ENCODE measurements around the gene PTBP1. TPM values are rescaled to one million over a fixed set of nuclear protein-coding genes. Genes with fewer than 3 reads are reported as not detected.

PTBP1 gene
- total RNA-seq, 8 experiments from 2014 or later = 39.0 to 258 (median 109) TPM

DNA sequence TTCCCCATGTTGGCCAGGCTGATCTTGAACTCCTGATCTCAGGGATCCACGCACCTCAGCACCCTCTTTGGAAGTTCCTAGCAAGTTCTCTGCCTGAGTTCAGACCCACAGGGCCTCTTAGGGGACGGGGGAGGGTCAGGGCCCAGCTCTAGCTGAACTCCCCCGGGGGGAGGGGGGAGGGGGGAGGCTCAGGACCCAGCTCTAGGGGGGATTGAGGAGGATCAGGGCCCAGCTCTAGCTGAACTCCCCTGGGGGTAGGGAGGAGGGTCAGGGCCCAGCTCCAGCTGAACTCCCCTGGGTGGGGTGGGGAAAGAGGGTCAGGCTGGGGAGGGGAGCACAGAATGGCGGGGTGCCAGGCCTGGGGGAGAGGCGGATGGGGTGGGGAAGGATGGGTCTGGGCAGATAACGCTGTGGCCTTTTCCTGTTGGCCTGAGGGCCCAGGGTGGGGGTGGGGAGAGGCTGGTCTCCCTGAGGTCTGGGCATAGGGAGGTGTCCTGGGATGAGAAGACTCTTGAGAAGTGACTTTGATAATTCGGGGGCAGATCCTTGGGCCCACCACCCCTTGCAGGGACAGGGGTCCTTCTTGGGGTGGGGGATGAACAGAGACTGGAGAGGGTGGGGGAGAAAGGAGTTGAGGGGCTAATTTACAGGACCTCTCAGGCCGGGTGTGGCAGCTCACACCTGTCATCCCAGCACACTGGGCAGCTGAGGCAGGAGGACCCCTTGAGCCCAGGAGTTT, 5.5 kb upstream of the PTBP1 start:
- in situ Hi-C loops (cut with MboI; ENCODE audit: low pct_unique_long_range_greater_than_20kb in 2 of 9, low sequenced_read_pairs in 9 of 9, unreplicated experiment in 9 of 9) = no loop called here
- peaks cover 26 to 28% of the 10 kb centered on the region in 2 donors for H3K4me1 ChIP-seq (replicated peaks in 1 of 2)
- ATAC-seq (replicated peaks in 6 of 8) = no peak
- H3K27ac ChIP-seq = no peak overlapping the region
- no peak overlapping the region for H3K4me3 ChIP-seq
- WGBS, 10 experiments = 8 to 100% methylated on average over 1 to 2 of the region's 8 CpGs; no CpG with 5 or more reads in 8 of the 10 experiments

DNA sequence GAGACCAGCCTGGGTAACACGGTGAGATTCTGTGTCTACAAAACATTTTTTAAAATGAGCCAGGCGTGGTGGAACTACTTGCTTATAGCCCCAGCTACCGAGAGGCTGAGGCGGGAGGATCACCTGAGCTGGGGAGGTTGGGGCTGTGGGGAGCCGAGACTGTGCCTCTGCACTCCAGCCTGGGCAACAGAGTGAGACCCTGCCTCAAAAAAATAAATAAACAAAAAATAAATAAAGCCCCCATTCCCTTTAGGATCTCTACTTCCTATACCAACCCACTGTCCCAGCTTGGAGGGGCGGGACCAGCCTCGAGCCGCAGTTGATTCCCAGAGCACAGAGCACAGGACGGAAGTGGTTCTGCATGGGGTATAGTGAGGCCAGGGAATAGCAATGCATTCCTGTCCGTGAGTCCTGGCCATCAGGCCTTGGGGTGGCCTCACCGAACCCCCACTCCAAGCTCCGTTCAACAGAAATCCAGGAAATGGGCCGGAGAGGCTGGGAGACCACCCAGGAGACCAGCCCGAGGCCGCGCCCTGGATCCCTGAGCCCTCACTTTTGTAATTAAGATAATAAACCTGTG, 4.9 kb upstream of the PTBP1 start:
- H3K4me1 ChIP-seq (replicated peaks in 1 of 2) = peaks cover 25 to 28% of the 10 kb centered on the region in 2 donors
- WGBS, 10 experiments = 60 to 100% (median 86%) methylated on average over 1 to 7 of the region's 16 CpGs; no CpG with 5 or more reads in 4 of the 10 experiments

DNA sequence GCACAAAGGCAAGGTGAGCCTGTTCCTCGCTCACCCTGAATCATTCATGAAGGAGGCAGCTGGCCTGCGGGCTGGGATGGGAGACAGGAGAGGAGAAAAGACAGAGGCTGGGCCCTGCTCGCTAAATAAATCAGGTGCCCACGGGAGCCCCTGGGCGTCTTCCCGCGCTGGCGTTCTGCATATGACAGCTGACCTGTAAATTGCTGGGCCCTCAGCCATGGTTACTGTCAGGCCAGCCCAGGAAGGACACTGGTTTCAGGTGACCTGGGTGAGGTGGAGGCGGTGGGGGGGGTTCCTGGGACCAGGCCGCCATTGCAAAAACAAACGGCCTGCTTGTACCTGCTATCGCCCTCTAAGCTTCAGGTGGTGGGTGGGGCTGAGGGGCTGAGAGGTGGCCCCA, 3.4 kb upstream of the PTBP1 start:
- ATAC-seq (replicated peaks in 6 of 8) = no peak
- peaks cover 14 to 17% of the 10 kb centered on the region in 2 donors for H3K4me1 ChIP-seq (replicated peaks in 1 of 2)
- 83 to 100% (median 90%) methylated on average over 1 to 8 of the region's 12 CpGs; no CpG with 5 or more reads in 5 of the 10 experiments for WGBS, 10 experiments
- no peak overlapping the region for H3K4me3 ChIP-seq
- in situ Hi-C loops (cut with MboI; ENCODE audit: low pct_unique_long_range_greater_than_20kb in 2 of 9, low sequenced_read_pairs in 9 of 9, unreplicated experiment in 9 of 9) = no loop called here
- no peak overlapping the region for H3K27ac ChIP-seq

More for the DNA sequence above, 4.9 kb upstream of the PTBP1 start:
- Histone ChIP-seq H3K27ac (no peak overlapping the region), H3K4me3 (no peak overlapping the region)
- in situ Hi-C loops (cut with MboI; ENCODE audit: low pct_unique_long_range_greater_than_20kb in 2 of 9, low sequenced_read_pairs in 9 of 9, unreplicated experiment in 9 of 9) = no loop called here
- no peak for ATAC-seq (replicated peaks in 6 of 8)

DNA sequence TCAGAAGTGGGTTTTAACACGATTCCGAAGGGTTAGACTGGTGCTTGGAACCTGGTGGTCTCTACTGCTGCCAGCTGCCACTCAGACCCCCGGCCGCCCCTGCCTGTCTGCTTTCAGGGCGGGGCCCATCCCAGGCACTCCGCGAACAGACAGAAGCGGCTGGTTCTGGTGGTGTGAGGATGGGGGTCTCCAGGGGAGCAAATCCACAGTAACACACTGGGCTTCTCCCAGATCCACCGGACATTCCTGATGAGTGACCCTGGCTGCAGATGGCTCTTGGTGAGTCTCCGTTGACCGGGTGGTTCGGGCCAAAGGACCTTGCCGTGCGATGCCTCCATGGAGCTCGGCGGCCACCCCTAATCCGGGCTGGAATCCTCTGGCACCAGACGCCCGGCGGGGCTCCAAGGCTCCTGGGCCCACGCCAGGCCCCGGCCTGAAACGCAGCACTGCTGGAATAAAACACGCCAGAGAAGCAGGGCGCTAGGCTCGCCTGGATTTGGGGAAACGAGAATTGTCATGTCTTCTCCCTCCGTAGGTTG, 2.1 kb upstream of the PTBP1 start:
- in situ Hi-C loops (cut with MboI; ENCODE audit: low pct_unique_long_range_greater_than_20kb in 2 of 9, low sequenced_read_pairs in 9 of 9, unreplicated experiment in 9 of 9) = no loop called here
- peaks cover 16 to 17% of the 10 kb centered on the region in 2 donors for H3K4me1 ChIP-seq (replicated peaks in 1 of 2)
- 29 to 100% (median 60%) methylated on average over 1 to 8 of the region's 28 CpGs; no CpG with 5 or more reads in 5 of the 10 experiments for WGBS, 10 experiments
- no peak overlapping the region for H3K27ac ChIP-seq
- ATAC-seq (replicated peaks in 6 of 8) = no peak
- no peak overlapping the region for H3K4me3 ChIP-seq

DNA sequence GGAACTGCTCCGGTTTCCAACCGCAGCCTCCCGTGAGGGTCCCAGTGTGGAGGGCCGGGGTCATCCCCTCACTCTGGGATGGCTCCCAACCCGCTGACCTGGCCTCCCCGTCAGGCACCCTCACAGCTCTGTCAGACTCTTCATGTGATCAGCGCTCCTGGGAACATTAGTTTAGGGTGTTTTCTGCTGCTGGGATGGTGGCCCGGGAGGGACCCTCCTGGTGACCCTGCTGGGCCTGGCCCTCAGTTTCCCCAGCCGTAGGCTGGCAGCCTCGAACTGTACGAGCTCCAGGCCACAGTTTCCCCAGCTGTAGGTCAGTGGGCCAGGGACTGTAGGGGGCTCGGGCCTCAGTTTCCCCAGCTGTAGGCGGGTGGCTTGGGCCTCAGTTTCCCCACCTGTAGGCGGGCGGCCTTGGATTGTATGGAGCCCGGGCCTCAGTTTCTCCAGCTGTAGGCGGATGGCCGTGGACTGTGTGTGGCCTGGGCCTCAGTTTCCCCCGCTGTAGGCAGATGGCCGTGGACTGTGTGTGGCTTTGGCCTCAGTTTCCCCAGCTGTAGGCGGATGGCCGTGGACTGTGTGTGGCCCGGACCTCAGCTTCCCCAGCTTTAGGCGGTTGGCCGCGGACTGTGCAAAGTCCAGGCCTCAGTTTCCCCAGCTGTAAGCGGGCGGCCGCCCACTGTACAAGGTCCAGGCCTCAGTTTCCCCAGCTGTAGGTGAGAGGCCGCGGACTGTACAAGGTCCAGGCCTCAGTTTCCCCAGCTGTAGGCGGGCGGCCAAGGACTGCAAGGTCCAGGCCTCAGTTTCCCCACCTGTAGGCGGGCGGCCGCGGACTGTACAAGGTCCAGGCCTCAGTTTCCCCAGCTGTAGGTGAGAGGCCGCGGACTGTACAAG, 1.3 kb upstream of the PTBP1 start:
- WGBS, 10 experiments = 70 to 100% (median 93%) methylated on average over 1 to 6 of the region's 39 CpGs; no CpG with 5 or more reads in 6 of the 10 experiments

DNA sequence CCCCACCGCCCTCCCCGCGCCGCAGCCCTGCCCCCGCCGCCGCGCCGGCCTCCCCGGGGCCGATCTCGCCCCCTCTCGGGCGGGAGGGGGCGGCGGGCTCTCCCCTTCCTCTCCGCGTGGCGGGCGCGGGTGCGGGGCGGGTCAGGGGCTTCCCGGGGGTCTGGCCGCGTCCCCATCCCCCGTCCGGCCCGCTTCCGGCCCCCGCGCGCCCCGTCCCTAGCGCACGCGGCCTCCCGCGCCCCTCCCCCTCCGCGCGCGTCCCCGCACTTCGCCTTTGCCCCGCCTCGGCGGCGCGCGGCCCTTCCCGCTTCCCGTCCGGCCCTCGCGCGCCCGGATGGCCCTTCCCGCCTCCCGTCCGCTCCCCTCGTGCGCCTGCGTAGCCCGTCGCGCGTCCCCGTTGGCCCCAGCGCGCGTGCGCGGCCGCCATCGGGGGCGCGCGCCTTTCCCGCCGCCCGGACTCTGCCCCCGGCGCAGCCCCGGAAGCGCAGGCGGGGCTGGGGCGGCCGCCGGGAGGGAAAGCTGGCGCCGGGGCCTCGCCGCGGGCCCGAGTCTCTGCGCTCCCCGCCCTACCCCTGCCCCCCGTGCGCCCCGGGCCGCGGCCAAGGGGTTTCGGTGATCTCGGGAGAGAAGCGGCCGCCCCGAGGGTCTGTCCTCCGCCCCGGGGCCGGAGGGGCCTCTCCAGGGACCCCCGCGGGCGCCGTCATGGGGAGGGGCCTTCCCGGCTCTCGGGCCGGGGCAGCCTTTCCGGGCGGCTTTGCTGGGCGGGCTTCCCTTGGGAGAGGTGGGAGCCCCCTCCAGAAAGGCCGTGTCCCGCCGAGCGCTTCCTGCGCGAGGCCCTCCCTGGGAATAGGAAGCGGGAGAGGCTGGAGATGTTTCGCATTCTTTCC, 519 bp downstream of the PTBP1 start:
- whole genome bisulfite sequencing, 10 experiments = 0% methylated on average over 1 to 2 of the region's 129 CpGs; no CpG with 5 or more reads in 8 of the 10 experiments
- peak overlapping the region; percentile 76 to 100 (median 96) for H3K4me3 ChIP-seq
- H3K27ac ChIP-seq = peak overlapping the region; percentile 99
- peak; percentile 11 to 42 (median 26) for ATAC-seq (replicated peaks in 6 of 8)
- peaks cover 33 to 38% of the 10 kb centered on the region in 2 donors for H3K4me1 ChIP-seq (replicated peaks in 1 of 2)
- in situ Hi-C loops (cut with MboI; ENCODE audit: low pct_unique_long_range_greater_than_20kb in 2 of 9, low sequenced_read_pairs in 9 of 9, unreplicated experiment in 9 of 9) = no loop called here

More for the DNA sequence above, 1.3 kb upstream of the PTBP1 start:
- no peak for ATAC-seq (replicated peaks in 6 of 8)
- peak overlapping the region; percentile 44 to 48 (median 46) for H3K4me3 ChIP-seq
- in situ Hi-C loops (cut with MboI; ENCODE audit: low pct_unique_long_range_greater_than_20kb in 2 of 9, low sequenced_read_pairs in 9 of 9, unreplicated experiment in 9 of 9) = no loop called here
- peak overlapping the region in 1 of 2 donors; percentile 81 for H3K27ac ChIP-seq
- H3K4me1 ChIP-seq (replicated peaks in 1 of 2) = peaks cover 18 to 25% of the 10 kb centered on the region in 2 donors

DNA sequence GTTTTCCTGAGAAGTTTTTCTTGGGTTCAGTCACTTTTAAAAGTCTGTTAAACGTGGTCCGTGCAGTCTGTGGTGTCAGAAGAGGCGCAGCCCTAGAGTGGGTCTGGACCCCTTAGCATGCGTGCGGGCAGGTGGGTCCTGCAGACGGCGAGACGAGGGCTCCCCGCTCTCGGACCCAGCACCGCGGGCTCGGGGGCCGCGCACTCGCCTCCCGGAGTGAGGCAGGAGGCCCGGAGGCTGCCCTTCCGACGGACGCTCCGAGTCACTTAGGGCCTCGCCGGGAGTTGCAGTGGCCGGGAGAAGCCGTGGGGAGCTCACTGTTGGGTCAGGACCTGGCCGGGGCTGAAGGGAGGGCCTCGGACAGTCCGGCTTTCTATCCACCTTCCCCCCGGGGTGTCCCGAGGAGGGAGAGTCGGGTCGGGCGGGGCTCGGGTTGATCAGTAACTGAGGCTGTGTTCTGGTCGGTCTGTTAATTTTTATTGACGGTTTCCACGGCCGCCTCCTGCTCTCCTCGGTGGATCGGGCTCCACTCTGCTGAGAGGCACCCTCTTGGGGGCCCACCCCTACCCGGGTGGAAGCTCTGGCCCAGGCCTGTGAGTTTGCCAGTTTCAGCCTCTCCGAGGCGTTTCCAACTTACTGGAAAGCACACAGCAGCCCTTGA, 1.3 kb downstream of the PTBP1 start:
- WGBS, 10 experiments = 0 to 2% (median 0%) methylated on average over 1 to 22 of the region's 44 CpGs; no CpG with 5 or more reads in 4 of the 10 experiments
- H3K27ac ChIP-seq = peak overlapping the region; percentile 31 to 99
- in situ Hi-C loops (cut with MboI; ENCODE audit: low pct_unique_long_range_greater_than_20kb in 2 of 9, low sequenced_read_pairs in 9 of 9, unreplicated experiment in 9 of 9) = no loop called here
- peak overlapping the region; percentile 76 to 100 (median 96) for H3K4me3 ChIP-seq
- ATAC-seq (replicated peaks in 6 of 8) = peak in 1 of 8 experiments; percentile 0
- peaks cover 34 to 43% of the 10 kb centered on the region in 2 donors for H3K4me1 ChIP-seq (replicated peaks in 1 of 2)

DNA sequence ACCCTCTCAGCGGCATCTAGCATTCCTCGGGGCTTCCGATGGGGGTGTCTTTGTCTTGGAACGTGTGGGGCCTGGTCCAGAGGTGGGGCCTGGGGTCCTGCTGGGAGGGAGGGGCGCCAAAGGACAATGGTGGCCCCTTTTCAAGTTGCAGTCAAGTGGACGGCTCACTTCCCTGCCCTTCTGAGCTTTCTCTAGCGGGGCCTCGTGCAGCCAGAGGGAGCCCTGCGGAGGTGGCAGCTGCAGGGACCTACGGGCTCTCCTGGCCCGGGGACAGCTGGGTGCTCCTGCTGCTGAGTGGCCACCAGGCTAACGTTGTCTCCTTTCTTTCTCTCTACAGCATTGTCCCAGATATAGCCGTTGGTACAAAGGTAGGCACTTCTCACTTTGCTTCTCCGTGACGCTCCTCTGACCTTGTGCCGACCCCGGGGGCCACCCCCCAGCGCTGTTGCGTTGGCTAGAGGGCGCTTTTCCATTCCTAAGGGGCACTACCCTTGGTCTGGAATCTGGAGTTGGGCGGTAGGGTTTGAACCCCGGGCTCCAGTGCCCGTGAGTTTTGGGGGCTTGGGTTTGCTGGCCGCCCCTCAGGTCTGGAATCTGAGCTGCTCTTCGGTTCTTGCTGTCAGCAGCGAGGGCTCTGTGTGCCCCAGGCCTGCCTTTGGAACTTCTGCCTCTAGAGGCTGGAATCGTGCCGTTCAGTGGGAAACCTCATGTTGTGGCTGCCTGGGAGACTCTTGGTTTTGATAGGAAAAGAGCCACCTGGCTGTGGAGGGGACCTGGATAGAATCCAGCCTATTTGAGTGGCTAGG, 2.0 kb downstream of the PTBP1 start:
- H3K4me3 ChIP-seq = peak overlapping the region; percentile 76 to 100 (median 96)
- H3K4me1 ChIP-seq (replicated peaks in 1 of 2) = peaks cover 34 to 43% of the 10 kb centered on the region in 2 donors
- in situ Hi-C loops (cut with MboI; ENCODE audit: low pct_unique_long_range_greater_than_20kb in 2 of 9, low sequenced_read_pairs in 9 of 9, unreplicated experiment in 9 of 9) = no loop called here
- ATAC-seq (replicated peaks in 6 of 8) = peak in 1 of 8 experiments; percentile 0
- H3K27ac ChIP-seq = peak overlapping the region; percentile 31 to 99
- WGBS, 10 experiments = 0 to 20% (median 5%) methylated on average over 2 to 8 of the region's 28 CpGs; no CpG with 5 or more reads in 5 of the 10 experiments

DNA sequence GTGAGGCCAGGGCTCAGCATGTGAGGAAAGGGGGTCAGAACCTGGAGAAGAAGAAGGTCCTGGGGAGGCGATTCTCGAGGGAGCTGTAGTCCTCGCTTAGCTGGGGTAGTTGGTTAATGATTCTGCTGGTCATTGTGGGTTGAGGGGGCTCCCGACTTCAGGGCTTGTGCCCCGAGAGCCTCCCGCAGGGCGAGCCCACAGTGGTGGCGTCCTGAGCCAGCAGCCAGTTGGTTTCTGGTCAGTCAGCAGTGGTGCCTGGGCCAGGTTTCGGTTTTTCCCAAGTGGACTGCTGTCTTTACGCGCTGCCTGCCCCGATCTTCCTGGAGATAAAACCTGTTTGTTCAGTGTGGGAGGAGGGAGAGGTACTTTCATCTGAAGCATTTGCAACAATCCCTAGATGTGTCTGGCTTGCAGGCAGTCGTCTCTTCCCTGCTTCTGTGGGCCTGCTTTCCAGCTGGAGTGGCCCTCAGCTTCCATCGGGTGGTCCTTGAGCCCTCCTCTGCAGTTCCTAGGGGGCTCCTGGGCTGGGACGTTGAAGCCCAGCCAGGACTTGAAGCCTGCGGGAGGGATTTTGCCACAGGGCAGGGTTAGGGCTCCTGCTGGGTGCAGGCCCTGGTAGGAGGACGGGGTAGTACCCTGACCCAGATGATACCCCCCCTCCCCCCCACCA, 3.2 kb downstream of the PTBP1 start:
- H3K4me3 ChIP-seq = peak overlapping the region in 1 of 5 donors; percentile 100
- ATAC-seq (replicated peaks in 6 of 8) = no peak
- H3K27ac ChIP-seq = no peak overlapping the region
- WGBS, 10 experiments = 22 to 94% (median 80%) methylated on average over 3 to 8 of the region's 17 CpGs; no CpG with 5 or more reads in 6 of the 10 experiments
- in situ Hi-C loops (cut with MboI; ENCODE audit: low pct_unique_long_range_greater_than_20kb in 2 of 9, low sequenced_read_pairs in 9 of 9, unreplicated experiment in 9 of 9) = no loop called here
- peaks cover 34 to 43% of the 10 kb centered on the region in 2 donors for H3K4me1 ChIP-seq (replicated peaks in 1 of 2)

DNA sequence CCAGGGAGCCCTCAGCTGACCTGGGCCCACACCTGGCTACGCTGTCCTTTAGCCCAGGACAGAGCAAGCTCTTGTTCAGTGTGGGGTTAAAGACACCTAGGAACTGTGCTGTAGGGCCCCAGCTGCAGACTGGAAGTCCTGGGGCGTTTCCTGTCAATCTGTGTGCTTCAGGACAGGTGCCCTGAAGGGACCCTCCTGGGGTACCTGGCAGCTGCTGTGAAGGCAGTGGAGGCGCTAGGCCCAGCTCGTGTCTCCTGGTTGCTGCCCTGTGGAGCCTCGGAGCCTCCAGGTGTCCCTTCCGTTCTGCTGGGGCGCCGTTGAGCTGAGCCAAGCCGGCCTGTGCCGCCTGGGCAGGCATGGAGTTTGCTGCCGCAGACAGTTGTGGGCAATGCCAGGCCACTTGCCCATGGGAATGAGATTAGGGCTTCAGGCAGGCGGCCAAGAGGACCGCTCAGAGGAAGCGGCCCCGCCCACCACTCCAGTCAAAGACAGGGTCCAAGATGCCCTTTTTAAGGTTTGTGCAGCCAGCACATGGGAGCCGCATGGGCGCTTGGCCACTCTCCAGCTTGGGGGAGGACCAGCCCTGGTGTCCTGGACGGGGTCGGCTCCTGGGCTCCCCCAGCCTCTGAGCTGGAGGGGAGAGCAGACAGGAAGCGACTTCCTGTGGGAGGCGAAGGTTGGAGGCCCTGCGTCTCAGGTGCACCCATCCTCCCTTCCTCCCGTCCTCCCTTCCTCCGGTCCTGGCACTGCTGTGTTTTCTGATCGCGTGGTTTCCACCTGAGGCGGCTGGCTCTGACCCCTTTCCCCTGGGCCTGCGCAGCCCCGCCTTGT, 4.0 kb downstream of the PTBP1 start:
- Histone ChIP-seq H3K4me1 (replicated peaks in 1 of 2) (peaks cover 34 to 42% of the 10 kb centered on the region in 2 donors), H3K4me3 (no peak overlapping the region), H3K27ac (peak overlapping the region in 1 of 2 donors; percentile 35)
- 7 to 100% (median 95%) methylated on average over 2 to 7 of the region's 29 CpGs; no CpG with 5 or more reads in 7 of the 10 experiments for WGBS, 10 experiments
- ATAC-seq (replicated peaks in 6 of 8) = no peak
- in situ Hi-C loops (cut with MboI; ENCODE audit: low pct_unique_long_range_greater_than_20kb in 2 of 9, low sequenced_read_pairs in 9 of 9, unreplicated experiment in 9 of 9) = no loop called here
